Lower lobe of right lung (tissue), 2 donors: ENCODE data around the gene CBY3. TPM values are rescaled to one million over a fixed set of nuclear protein-coding genes. Genes with fewer than 3 reads are reported as not detected.
"Not testable (repeated sequence)": the region's sequence is repeated elsewhere in the genome, so short reads cannot be mapped to it uniquely, and the experiment has no call there.

Experiments
- ATAC-seq, 2 donors: fragments of 200-7000 bp; cut with Tn5 transposase; one replicate each; pipeline ENCODE4 v1.9.1; 2020 to 2022; ENCODE audit warnings: mild to moderate bottlenecking in 2 of 2, moderate library complexity in 2 of 2
- DNase-seq: peaks from one replicate; pipeline ENCODE4 v3.0.0-alpha.2; 2020
- H3K27ac ChIP-seq: fragments of 200-600 bp; one replicate; pipeline ENCODE4 v1.8.0; 2022
- H3K27me3 ChIP-seq: fragments of 200-600 bp; one replicate; pipeline ENCODE4 v1.8.0; 2022; ENCODE audit warnings: low read depth
- H3K36me3 ChIP-seq: fragments of 200-600 bp; one replicate; pipeline ENCODE4 v1.8.0; 2022; ENCODE audit warnings: mild to moderate bottlenecking
- H3K4me1 ChIP-seq: fragments of 200-600 bp; one replicate; pipeline ENCODE4 v1.8.0; 2022
- H3K4me3 ChIP-seq: fragments of 200-600 bp; one replicate; pipeline ENCODE4 v1.8.0; 2022; ENCODE audit warnings: mild to moderate bottlenecking
- H3K9me3 ChIP-seq: fragments of 200-600 bp; one replicate; pipeline ENCODE4 v1.8.0; 2022
- intact Hi-C: fragments of 100-400 bp; cut with DNase I; formaldehyde crosslinking; loops from one replicate; pipeline ENCODE4 v1.11.0; 2022
- total RNA-seq: library from RNA; stranded (reverse); fragmentation: NEBNext Ultra II Directional; extraction: Animal tissue kit (Norgen Biotek cat#: 25700); gene quantifications from one replicate; pipeline ENCODE4 v1.2.1, GENCODE V29; 2021
- TF ChIP-seq, protein P1 (sequence below): fragments of 200-600 bp; IDR thresholded peaks from one replicate; pipeline ENCODE4 v1.8.0; 2022; ENCODE audit warnings: antibody characterized with exemption, mild to moderate bottlenecking
- donor health status: DM: no; HTN: yes; CAD: no; lungs with severe emphysema.

The CBY3 gene
- total RNA-seq, 1 donor from 2014 or later, result not detected

DNA sequence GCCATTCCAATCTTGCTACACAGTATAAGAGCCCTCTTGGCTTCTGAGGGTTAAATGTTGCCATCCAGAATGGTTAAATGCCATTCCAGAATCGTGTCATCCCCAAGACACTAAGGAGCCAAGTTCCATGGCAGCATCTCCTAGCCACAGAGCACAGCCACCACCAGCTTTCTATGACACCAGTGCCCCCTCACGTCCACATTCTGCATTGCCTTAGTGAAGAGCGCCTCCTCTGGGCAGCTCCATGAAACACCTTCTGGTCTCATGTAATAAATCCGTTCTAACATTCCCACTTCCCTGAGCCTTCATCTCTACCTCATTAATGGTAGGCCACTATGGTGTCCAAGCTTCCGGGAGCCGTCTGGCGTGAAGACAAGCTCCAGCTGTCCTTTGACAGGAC, 12.4 kb downstream of the CBY3 start:
- DNase-seq (no peak), ATAC-seq (peak; percentile 72 to 83)
- no peaks in the 10 kb centered on the region for H3K9me3 ChIP-seq
- TF ChIP-seq, protein P1, sequence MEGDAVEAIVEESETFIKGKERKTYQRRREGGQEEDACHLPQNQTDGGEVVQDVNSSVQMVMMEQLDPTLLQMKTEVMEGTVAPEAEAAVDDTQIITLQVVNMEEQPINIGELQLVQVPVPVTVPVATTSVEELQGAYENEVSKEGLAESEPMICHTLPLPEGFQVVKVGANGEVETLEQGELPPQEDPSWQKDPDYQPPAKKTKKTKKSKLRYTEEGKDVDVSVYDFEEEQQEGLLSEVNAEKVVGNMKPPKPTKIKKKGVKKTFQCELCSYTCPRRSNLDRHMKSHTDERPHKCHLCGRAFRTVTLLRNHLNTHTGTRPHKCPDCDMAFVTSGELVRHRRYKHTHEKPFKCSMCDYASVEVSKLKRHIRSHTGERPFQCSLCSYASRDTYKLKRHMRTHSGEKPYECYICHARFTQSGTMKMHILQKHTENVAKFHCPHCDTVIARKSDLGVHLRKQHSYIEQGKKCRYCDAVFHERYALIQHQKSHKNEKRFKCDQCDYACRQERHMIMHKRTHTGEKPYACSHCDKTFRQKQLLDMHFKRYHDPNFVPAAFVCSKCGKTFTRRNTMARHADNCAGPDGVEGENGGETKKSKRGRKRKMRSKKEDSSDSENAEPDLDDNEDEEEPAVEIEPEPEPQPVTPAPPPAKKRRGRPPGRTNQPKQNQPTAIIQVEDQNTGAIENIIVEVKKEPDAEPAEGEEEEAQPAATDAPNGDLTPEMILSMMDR, result peak; percentile 60
- no peak overlapping the region for H3K4me3 ChIP-seq
- H3K4me1 ChIP-seq, result no peaks in the 10 kb centered on the region
- H3K27ac ChIP-seq, result no peak overlapping the region
- H3K27me3 ChIP-seq, result no peaks in the 10 kb centered on the region
- peaks cover 24% of the 10 kb centered on the region for H3K36me3 ChIP-seq
- intact Hi-C loops, result no loop called here

GRCh38 chr5:179661647-179662046, 19.2 kb downstream of the CBY3 start:
- intact Hi-C loops, H3K4me3 ChIP-seq: not testable (repeated sequence)

DNA sequence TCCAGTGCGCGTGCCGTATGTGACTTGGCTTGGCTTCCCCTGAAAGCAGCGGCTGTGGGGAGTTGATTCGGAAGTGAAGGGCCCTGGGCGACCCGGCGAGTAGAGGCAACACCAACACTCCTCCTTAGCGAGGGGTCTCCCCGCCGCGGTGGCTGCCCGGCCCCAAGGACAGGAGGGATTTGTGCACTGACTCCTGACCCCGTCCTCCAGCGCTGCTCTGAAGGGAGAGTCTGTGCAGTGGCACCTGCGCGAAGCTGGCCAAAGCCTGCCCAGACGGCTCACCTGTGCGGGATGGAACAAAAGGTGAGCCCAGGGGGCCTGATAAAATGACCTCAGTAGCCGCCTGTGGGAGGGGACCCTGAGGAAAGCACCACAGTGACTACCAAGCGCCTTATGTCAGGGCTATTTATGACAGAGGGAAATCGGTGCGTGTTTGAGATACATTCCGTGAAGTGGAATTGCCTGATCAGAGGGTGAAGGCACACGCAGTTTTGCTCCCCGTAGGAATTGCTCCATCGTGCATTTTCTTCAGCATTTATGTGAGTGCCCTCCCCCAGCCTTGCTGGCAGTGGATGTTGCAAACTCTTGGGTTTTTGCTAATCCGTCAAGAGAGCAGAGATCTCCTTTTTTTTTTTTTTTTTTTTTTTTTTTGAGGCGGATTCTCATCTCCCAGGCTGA, 22.5 kb downstream of the CBY3 start:
- peak; percentile 72 to 75 for ATAC-seq
- intact Hi-C loops, H3K9me3 ChIP-seq, H3K36me3 ChIP-seq, H3K4me1 ChIP-seq, H3K27me3 ChIP-seq, DNase-seq: not testable (repeated sequence)
- Histone ChIP-seq H3K4me3 (peak overlapping the region; percentile 54), H3K27ac (peak overlapping the region; percentile 44)

More at GRCh38 chr5:179661647-179662046, 19.2 kb downstream of the CBY3 start:
- not testable (repeated sequence) for H3K27ac ChIP-seq, H3K4me1 ChIP-seq, H3K9me3 ChIP-seq, H3K27me3 ChIP-seq, ATAC-seq, DNase-seq
- H3K36me3 ChIP-seq, result peaks cover 31% of the 10 kb centered on the region

DNA sequence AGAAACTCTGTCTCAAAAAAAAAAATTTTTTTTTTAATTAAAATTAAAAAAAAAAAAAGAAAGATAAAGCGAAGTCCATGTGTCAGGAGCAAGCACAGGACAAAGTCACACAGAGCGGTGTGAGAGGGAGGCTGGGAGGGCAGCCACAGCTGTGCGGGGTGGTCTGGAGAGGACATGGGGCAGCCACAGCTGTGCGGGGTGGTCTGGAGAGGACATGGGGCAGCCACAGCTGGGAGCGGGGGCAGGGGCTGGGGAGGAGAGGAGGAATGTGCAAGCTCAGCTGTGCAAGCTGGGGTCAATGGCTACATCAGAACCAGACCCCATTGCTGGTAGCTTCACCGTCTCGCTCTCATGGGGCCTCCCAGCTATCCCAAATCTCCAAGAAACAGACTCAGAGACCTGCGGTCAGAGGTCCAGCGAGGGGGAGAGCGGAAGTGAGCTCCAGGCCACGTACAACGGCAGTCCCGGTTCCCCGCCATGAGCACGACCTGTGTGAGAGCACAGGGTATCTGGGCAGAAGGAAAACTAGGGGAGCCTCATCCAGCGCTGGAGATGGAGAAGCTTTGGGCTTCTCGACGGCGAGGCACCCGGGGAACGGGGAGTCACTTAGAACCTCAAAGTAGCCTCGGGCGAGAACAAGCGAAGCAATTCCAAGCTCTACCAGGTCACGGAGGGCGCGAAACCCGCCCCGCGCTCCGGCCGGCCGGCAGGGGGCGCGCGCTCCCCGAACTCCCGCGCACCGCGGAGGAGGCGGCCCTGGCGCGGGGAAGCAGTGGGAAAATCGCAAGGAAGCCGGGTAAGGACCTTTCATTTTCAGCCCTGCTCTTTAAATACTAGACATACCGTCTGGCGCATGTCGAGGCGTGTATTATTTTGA, 23.3 kb downstream of the CBY3 start:
- DNase-seq, H3K27ac ChIP-seq: not testable (repeated sequence)

GRCh38 chr5:179653135-179653534, 27.7 kb downstream of the CBY3 start:
- H3K36me3 ChIP-seq, H3K4me1 ChIP-seq, H3K27me3 ChIP-seq, DNase-seq, H3K4me3 ChIP-seq, ATAC-seq, intact Hi-C loops, H3K9me3 ChIP-seq, H3K27ac ChIP-seq: not testable (repeated sequence)

More for the DNA sequence above, 23.3 kb downstream of the CBY3 start:
- peak; percentile 97 to 98 for ATAC-seq
- H3K4me3 ChIP-seq, result peak overlapping the region; percentile 28
- intact Hi-C loops, H3K36me3 ChIP-seq, H3K4me1 ChIP-seq, H3K27me3 ChIP-seq, H3K9me3 ChIP-seq: not testable (repeated sequence)

DNA sequence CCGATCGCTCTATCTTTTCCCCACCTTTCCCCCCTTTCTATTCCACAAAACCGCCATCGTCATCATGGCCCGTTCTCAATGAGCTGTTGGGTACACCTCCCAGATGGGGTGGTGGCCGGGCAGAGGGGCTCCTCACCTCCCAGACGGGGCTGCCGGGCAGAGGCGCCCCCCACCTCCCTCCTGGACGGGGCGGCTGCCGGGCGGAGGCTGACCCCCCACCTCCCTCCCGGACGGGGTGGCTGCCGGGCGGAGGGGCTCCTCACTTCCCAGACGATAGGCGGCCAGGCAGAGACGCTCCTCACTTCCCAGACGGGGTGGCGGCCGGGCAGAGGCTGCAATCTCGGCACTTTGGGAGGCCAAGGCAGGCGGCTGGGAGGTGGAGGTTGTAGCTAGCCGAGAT, 30.6 kb downstream of the CBY3 start:
- H3K27ac ChIP-seq, H3K4me3 ChIP-seq, ATAC-seq, H3K27me3 ChIP-seq, DNase-seq, H3K9me3 ChIP-seq, H3K4me1 ChIP-seq, intact Hi-C loops, H3K36me3 ChIP-seq: not testable (repeated sequence)

DNA sequence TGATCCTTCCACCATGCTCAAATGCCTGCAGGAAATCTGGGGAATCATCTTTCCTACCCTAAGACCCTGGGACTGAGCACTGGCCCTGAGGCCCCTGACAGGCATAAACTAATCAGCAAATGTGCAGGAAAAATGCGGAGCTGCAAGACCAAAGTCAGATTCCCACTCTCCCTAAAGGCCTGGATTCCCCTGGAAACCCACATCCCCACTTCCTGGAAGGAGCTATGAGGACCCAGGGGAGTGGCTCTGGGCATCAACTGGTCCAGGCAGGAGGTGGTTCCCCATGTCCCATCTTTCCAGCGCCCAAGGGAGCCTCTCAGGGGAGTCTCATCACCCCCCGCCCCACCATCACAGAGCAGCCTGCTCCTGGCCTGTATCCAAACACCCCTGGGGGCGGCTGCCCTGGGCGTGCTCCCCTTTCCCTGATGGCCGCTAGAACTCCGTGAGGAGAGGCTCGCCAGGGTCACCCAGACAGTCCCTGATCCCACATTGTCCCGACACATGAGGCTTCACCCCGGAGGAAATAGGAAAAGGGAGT, 31.6 kb downstream of the CBY3 start:
- H3K27me3 ChIP-seq, H3K9me3 ChIP-seq, H3K4me3 ChIP-seq, intact Hi-C loops, H3K27ac ChIP-seq, H3K4me1 ChIP-seq, DNase-seq, H3K36me3 ChIP-seq: not testable (repeated sequence)
- ATAC-seq, result peak; percentile 23 to 26

- Histone ChIP-seq H3K4me3 (no peak overlapping the region), H3K27ac (no peak overlapping the region), H3K36me3 (no peaks in the 10 kb centered on the region), H3K27me3 (no peaks in the 10 kb centered on the region), H3K9me3 (no peaks in the 10 kb centered on the region), H3K4me1 (no peaks in the 10 kb centered on the region)
- no peak for DNase-seq
- TF ChIP-seq, protein P1, result no peak
- no peak for ATAC-seq
- intact Hi-C loops, result no loop called here
Measured at GRCh38 chr5:179648410-179648809, 32.4 kb downstream of the CBY3 start.

DNA sequence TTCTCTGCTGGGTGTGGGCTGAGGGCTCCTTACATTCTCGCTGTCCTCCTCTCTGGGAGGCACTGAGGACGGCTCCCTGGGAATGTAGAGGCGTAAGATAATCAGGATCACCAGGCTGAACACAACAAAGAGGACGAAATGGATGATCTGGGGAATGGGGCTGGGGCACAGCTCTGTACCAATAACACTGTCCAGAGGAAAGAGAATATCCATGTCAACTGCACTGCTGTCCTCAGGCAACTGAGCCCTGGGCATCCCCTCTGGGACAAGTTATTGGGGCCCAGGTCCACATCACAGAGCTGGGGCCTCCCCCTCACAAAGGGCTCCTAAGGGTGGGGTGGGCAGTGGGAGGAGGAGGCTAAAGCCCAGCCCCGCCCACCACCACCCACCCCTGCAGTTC, 36.1 kb downstream of the CBY3 start:
- H3K27ac ChIP-seq, H3K36me3 ChIP-seq, H3K4me3 ChIP-seq, H3K9me3 ChIP-seq, H3K4me1 ChIP-seq, H3K27me3 ChIP-seq, intact Hi-C loops, DNase-seq: not testable (repeated sequence)
- ATAC-seq, result peak in 1 of 2 donors; percentile 37

DNA sequence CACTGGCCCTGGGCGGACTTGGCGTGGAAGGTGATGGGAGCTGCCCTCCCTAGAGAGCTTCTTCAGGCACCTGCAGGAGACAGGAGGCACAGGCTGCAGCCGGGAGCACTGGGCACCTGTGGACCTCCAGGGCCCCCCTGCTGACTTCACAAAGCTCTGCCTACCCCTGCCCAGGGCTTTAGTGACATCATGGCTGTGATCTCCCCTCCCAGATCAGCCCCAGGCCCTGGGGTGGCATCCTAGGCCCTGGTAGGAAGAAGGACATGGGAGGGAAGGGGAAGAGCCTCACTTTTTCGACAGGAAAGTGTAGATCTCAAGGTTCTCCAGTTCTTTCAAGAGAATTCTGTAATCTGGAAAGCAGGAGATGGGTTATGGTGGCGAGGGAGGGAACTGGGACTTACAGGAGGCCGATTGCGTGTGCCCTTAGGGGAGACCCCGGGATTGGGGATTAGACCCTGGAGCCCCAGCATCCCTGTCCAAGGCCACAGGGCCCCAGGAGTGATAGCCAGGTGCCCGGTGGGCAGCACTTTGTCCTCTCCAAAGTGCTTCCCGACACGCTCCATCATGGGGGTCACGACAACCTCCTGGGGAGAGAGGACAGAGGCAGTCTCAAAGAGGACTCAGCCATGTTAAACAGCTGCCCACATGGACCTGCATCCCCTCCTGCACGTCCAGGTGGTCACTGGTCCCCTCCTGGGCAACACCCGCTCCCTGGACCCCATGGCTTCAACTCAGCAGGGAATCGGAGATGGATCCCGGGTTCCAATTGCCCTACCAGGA, 37.5 kb downstream of the CBY3 start:
- peak; percentile 24 for DNase-seq
- intact Hi-C loops, H3K27me3 ChIP-seq, H3K27ac ChIP-seq, H3K4me1 ChIP-seq, ATAC-seq, H3K36me3 ChIP-seq, H3K4me3 ChIP-seq, H3K9me3 ChIP-seq: not testable (repeated sequence)

- H3K4me1 ChIP-seq, H3K4me3 ChIP-seq, intact Hi-C loops, H3K27ac ChIP-seq, H3K27me3 ChIP-seq, H3K9me3 ChIP-seq, H3K36me3 ChIP-seq: not testable (repeated sequence)
- ATAC-seq (peak in 1 of 2 donors; percentile 25), DNase-seq (peak; percentile 21)
Measured at GRCh38 chr5:179642626-179643025, 38.2 kb downstream of the CBY3 start.
